Limb (tissue), 2 donors: ENCODE data around the gene NFATC2.

ENCODE experiments used
- DNase-seq, 2 donors: peaks; one replicate each; pipeline ENCODE4 v3.0.0-alpha.2; 2016; ENCODE audit errors: extremely low spot score in 2 of 2

Gene NFATC2

DNA sequence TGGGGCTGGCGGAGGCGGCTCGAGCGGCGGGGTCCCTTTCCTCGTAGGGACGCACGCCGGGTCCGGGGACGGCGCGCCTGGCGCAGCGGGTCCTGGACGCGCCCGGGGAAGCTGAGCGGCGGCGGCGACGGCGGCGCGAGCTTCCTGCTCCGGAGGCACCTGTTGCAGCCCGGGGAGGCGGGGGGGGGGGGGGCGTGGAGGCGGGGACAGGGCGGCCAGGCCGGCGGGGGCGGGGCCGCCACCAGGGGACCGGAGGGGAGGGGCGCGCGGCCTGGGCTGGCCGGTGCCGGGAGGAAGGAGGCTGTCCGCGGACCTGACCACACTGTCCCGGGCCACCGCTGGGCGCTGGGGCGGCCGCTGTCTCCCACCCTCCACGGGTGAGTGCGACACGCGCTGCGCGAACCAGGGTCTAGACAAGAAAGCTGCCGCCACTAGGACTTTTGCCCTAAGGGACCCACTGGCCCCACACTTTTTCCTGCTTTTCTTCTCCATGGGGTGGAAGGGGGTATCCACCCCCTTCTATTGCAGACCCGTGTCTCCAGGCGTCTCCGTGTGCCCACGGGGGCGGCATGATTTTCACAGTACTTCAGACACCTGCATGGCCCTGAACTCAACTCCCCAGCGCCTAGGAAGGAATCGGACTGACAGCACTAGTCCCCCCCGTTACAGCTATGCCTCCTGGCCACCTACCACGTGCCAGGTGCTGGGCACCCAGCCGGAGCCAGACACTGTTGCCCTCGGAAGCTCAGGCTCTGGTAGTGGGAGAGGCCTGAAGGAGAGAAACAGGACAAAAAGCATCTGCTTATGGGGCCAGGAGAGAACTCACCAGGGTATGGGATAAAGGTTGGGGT, at the start of gene NFATC2:
Gene NFATC2 (minus strand): TSS at position 149 of the 851 bp plus-strand sequence. CDS start 220 bp downstream, outside the sequence.
- peak in 1 of 2 donors; percentile 69 for DNase-seq

DNA sequence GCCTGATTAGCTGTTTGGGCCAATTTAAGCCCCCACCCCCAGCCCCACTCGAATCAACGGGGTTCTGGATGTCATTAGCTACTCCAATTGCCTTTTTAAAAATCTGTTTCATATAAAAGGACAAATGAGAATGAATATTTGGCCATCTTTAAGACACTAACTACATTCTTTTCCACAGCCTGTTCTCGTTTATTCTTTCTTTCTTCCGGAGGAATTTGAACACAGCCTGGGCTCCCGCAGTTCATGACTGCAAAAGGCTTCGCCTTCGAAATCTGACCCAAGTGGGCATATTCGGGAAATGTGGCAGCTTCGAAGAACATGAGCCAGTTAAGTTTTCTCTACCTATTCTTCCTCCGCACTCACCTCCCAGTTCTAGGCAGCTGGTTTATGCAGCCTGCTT, 49.4 kb upstream of the NFATC2 start:
- DNase-seq, result peak in 1 of 2 donors; percentile 20

DNA sequence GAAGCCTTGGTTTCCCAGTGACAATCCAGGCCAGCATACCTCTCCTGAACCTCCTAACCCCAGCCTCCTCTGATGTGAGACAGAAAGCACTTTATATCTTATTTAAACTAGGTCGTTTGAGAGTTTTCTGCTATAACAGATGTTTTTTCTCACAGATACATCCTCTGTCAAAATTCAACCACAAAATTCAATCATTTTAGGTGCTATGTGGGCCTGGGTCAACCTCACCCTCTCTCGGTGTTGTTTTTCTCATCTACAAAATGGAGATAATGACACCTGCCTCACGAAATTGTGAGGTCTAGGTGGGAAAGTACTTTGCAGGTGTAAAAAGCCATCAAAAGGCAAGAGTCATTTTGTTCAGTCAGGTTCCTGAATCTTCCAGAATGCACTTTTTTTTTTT, 46.2 kb upstream of the NFATC2 start:
- DNase-seq, result no peak

DNA sequence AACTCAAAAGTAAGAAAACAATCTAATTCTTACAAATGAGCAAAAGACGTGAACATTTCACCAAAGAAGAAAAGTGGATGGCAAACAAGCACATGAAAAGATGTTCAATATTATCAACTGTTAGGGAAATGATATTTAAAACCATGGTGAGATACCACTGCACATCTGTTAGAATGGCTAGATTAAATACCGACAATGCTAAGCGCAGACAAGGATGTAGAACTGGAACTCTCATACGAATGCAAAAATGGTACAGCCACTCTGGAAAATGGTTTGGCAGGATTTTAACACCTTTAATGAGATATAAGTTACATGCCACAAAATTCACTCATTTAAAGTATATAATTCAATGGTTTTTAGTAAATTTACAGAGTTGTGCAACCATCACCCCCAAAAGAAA, 44.6 kb upstream of the NFATC2 start:
- DNase-seq, result no peak

DNA sequence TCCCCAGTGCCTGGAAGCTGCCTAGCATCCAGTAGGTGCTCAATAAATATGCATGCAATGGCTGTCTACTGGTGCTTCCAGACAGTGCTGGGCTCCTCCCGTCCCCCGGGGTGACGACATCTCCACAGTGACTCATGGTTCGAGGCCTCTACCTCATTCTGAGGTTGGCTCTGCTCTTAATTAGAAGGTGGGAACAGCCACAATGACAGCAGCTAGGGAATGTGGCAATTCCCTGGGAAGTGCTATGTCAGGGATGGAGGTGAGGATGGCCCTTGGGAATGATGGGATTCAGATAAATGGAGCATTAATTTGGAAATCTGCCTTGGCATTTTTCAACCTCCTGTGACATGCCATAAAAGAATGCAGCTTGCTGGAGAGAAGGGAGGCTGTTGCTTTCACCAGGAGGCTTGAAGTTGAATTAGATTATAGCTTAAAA, 43.5 kb upstream of the NFATC2 start:
- DNase-seq, result no peak

DNA sequence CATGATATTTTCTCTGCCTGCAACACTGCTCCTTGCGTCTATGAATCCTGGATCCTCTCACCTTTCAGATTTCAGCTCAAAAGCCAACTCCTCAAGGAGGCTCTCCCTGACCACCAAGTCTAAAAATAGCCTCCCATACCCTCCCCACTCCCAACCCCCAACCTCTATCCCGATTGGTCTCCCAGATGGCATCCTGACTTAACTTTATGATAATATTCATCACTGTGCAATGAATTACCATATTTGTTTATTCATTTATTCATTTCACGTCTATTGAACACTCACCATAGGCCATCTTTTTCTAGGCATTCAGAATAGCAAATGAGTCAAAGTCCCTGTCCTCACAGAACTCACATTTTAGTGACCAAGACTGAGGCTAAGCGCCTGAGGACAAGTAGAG, 42.6 kb upstream of the NFATC2 start:
- DNase-seq, result no peak

DNA sequence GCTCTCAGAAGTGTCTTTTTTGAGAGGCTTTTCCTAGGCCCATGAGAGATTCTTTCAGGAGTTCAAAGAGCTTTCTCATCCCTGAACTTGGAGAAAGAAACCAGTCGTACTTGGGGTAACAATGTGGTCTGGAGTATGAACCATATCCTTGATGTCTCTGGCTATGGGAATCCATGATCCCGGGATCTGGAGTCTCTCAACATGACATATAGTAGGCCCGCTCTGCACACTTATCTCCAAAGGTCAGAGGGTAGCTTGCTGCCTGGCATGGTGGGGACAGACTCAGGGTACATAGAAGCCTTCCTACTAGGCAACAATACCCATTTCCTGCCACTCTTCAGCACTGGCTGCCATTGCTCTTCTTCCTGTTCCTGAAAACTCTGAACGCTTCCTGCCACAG, 42.2 kb upstream of the NFATC2 start:
- DNase-seq, result no peak

DNA sequence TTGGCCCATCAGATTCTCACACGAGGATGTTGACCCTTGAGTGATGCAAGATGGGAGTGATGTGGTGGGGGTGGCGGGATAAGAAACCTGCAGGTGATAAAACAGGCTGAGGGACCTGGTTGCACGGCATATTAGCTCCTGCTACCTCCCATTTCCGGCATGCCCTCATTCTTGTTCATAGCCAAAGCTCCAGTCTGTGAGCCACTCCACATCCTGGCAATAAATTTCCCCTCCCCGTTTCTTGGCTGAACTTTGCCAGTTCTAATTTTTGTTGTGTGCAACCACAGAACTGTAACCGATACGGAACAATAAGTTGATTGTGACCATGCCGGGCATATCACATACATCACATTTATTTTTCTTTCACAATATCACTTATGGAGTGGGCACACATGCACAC, 41.6 kb upstream of the NFATC2 start:
- no peak for DNase-seq

DNA sequence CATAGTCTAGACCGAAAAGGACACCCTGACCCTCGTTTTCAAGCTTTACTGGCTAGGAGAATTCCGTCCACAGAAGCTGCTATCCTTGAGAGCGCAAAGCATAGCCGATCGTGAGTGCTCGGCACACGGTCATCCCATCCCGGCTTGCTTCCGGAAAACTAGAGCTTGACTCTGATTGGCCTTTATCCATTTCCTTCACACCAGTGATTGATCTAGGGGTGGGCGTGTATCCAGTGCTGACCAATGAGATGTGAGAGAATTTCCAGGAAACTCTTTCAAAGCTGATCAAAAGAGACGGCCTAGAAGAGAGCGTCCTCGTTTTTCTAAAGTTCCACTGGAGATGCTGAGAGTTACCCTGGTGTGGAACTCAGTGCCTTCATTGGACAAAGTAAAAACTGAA, 41.0 kb upstream of the NFATC2 start:
- no peak for DNase-seq

DNA sequence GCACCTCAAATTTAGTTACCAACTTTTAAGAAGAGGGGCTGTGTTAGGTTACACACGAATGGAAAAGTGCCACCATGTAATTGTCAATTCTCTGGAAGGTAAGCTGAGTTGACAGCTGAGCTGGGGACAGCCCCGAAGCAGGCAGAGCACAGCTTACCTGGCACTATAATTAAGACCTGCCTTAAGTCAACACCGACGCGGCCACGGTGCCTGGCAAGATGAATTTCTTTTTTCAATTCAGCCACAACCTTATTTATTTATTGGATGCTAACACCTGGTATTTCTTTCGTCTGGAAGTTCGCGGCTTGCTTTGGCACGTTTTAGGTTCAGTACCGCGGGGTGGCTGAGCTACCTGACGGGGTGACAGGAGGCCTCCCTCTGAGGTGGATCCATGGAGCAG, 40.6 kb upstream of the NFATC2 start:
- DNase-seq, result no peak

DNA sequence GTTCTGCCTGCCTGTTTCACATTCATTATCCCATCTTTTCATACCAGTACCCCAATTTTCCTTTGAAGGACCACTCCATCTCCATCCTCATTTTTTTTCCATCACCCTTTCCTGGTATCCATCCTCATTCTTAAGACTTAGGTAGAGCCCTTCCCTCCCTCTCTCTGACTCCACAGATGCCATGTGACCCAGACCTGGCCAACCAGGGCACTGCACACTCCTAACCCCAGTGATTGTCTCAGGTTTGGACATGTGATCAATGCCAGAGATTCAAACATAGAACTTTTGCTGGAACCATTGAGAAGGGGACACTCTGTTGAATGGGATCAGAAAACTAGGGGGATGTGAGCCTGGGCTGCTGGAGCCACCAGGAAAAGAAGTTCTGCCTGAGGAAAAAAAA, 39.1 kb upstream of the NFATC2 start:
- DNase-seq, result no peak

DNA sequence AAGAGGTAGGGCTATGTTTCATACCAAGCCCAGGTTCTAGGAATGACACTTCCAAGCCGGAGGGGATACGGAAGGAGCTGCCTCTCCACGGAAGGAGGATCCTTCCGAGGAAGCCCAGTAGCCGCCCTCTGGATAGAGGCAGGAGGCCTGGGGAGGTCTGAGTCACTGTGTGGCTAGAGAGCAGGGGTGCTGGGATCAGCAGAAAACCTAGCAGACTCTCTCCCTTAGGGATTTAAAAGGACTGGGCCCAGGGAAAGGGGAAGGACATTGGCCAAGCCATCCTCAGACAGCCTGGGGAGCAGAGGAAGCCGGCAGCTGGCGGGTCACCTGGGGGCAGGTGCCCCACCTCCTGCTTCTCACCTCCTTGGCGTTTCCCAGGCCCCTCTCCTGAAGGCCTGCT, 36.6 kb upstream of the NFATC2 start:
- DNase-seq, result no peak

DNA sequence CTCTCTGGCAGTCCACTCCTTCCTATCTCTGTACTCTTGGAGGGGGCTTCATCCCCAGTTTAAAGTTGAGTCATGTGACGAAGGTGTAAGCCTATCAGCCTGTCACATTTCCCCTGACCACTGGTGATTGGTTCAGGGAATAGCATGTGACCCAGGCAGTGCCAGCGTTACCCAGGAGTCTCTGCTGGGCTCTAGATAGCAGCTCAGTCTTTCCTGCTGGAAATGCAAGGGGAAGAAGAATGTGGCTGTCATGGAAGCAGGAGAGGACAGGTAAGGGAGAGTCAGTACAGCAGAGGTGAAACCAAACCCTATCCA, 35.6 kb upstream of the NFATC2 start:
- no peak for DNase-seq

DNA sequence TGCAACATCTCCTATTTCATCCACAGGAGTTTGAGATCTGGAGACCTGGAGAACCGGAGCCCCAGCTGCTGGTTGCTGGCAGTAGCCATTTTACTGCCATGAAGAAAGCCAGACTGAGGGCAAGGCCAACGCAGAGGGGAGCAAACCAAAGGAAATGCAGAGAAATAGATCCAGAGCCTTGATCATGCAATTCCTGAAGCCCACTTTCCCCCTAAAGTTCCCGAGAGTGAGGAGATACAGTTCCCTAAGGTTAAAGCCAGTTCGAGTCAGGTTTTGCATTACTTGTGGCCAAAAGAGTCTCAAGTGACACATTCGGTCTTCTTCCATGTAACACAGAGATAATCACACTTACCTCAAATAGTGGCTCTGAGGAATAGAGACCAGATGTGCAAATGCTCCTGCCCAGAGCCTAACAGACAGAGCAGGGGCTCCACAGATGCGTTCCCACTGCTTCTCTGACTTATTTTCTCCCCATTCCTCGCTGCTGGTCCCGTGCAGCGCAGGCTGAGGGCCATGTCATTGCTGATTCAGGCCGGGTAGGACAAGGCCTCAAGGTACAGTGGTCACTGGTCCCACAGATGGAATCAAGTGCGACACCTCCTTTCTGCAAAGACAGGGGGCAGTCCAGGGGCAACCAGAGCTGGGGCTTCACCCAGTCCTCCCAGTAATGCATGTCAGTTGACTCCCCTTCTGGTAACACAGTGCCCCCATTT, 35.1 kb upstream of the NFATC2 start:
- DNase-seq, result no peak

DNA sequence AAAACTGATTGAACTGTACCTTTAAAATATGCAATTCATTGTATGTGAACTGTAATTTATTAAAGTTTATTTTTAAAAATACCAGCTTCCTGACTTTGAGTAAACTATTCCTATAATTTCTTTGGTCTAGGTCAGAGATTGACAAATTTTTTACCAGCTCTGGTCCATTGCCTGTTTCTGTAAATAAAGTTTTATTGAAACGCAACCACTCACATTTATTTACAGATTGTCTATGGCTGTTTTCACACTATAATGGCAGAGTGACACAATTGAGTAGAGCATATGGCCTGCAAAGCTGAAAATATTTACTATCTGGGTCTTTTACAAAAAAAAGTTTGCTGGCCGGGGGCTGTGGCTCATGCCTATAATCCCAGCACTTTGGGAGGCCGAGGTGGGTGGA, 33.0 kb upstream of the NFATC2 start:
- no peak for DNase-seq

DNA sequence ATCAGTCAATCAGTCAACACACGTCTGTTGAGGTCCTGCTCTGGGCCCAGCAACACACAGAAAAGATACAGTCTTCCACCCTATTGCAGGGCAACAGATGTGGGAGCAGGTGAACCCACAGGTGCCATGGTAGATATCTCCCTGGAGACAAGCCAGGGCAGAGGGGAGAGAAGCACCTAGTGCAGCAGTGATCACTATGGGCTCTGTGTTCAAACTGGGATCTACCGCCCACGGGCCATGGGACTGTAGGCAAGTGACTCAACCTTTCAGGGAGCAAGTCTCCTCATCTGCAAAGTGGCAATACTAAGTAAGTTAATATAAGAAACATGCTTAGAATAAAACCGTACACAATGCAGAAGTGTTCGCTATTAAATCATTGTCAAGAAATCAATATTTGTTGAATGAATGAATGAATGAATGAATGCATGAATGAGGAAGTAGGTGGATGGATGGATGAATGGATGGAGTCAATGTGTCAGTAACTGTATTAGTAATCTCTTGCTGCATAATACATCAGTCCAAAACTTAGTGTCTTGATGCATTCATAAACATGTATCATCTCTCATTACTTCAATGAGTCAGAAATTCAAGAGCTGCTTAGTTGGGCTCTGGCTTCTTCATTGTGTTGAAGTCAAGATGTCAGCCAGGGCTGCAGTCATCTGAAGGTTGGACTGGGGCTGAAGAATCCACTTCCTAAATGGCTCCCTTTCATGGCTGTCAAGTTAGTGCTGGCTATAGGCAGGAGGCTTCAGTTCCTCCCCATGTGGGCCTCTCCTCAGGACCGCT, 31.9 kb upstream of the NFATC2 start:
- DNase-seq, result no peak

DNA sequence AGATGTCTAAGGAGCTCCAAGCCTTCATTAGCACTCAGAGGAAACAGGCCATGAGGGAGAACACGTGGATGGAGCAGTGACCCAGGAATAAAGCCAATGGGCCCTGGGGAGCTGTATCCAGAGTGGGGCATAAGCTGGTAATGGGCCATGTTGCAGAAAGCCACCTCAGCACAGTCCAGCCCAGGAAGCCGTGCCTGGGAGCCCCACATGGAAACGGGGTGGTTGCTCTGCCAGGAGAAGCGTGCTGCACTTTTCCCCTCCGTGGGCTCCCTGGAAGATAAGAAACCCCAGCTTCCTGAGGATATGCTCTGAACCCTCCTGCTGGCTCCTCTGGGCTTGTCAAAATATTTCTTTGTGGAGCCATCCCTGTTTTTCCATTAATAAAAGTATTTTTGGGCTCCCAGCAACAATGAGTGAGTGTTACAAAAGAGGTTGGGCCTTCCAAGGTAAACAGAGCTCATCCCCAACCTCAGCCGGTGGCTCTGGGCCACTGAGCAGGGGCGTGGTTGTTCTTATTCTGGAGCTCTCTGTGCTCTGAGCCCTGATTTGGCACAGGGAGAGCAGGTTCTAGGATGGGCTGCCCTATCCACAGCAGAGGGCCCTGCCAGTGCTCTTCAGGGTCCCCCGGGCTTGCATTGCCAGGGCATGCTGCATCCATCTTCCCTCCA, 31.2 kb upstream of the NFATC2 start:
- DNase-seq, result no peak

DNA sequence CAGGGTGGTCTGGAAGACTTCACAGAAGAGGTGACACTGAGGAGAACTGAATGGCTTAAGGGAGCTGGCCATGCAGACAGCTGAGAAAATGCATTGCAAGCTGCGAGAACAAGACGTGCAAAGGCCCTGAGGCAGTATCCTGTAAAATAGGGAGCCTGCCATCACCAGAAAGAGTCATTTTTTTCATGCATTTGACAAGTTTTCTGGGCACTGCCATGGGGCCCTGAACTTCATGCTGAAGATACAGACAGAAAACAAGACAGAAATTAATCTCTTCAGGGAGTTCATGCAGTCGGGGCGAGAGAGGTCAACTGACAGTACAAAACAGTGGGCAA, 28.9 kb upstream of the NFATC2 start:
- no peak for DNase-seq

DNA sequence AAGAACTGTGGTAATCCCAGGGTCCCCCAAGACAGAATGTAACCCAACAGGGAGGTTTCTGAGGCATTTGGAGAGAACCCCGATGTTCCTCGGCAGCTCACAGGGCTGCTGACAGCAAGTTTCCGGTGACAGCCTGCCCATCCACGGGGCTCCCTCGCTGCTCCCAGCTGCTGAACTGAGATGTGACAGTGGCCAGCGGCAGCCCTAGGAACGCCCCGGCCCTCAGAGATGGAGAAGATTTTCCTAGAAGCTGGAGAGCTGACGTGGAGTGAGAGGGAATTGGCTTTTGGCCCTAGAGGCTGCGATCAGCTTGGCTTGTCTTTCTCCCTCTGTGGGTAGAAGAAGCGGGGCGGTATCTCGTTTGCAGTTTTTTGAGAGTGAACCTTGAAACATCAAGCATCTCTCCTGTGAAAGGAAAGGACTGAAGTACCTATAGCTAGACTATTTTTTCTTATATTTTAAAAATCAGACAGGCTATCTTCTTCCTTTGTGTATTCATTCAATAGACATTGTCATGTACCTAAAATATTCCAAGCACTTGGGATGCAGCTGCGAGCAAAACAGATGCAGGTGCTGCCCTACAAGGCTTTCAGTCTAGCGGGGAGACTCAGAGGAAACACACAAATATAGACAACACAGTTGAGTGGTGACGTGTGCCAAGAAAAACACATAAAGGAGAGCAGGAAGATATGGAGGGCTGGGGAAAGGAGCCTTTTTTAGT, 28.4 kb upstream of the NFATC2 start:
- peak; percentile 56 to 61 for DNase-seq

DNA sequence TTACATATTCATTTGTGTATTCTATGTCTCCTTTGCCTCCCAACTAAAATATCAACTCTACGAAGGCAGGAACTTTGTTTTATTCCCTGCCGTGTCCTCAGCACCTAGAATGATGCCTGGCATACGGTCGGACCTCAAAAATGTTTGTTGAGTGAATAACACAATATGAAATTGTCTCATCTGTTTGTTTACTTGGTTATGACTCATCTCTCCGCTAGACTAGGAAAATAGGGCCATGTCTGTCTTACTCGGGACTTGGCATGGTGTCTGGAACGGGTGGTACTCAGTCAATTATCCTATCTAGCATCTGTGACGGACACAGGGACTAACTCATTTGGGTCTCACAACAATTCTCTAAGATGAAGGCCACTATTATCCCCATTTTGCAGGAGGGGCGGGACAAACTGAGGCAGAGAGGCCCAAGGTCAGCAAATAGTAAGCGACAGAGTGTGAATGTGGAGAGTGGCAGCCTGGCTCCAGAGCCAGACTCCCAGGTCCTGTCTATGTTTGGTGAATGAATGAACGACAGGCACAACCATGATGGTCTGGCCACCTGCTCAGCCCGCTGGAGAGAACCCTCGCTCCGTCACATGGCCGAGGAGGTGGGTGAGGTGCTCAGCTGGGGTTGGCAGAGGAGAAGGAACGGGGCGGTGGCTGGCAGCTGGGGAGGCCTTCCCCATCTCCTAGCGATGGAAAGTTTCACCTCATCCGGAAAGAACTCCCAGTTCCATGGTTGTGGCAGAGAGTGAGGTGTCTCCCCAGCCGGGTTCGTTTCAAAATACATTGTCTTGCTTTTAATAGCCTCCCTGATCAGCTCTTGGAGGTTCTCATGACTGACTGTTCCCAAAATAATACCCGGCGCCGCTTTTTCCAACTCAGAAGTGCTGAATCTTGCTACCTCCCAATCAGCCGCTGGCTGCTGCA, 27.6 kb upstream of the NFATC2 start:
- no peak for DNase-seq
